ENCODE data around the gene ABHD17B. TPM values are rescaled to one million over a fixed set of nuclear protein-coding genes. Genes with fewer than 3 reads are reported as not detected.

The ABHD17B gene
- total RNA-seq, 1 experiment from 2014 or later: 21.9 TPM

DNA sequence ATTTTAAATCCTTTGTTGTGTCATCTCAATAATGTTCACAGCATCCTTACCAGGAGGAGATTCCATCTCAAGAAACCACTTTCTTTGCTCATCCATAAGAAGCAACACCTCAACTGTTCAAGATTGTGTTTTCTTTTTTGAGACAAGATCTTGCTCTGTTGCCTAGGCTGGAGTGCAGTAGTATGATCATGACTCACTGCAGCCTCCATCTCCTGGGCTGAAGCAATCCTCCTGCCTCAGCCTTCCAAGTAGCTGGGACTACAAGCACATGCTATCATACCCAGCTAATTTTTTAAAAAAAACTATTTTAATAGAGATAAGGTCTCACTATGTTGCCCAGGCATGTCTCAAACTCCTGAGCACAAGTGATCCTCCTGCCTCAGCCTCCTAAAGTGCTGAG, 60.0 kb downstream of the ABHD17B start:
- H3K4me3 ChIP-seq: no peak overlapping the region
- no peak overlapping the region for H3K27ac ChIP-seq
- POLR2A ChIA-PET (ENCODE audit: unreplicated experiment): no interaction called here
- TF ChIP-seq EZH2 (IDR thresholded peaks at IDR 0.05; ENCODE audit: low read depth): no peak
- TF ChIP-seq, protein P1, sequence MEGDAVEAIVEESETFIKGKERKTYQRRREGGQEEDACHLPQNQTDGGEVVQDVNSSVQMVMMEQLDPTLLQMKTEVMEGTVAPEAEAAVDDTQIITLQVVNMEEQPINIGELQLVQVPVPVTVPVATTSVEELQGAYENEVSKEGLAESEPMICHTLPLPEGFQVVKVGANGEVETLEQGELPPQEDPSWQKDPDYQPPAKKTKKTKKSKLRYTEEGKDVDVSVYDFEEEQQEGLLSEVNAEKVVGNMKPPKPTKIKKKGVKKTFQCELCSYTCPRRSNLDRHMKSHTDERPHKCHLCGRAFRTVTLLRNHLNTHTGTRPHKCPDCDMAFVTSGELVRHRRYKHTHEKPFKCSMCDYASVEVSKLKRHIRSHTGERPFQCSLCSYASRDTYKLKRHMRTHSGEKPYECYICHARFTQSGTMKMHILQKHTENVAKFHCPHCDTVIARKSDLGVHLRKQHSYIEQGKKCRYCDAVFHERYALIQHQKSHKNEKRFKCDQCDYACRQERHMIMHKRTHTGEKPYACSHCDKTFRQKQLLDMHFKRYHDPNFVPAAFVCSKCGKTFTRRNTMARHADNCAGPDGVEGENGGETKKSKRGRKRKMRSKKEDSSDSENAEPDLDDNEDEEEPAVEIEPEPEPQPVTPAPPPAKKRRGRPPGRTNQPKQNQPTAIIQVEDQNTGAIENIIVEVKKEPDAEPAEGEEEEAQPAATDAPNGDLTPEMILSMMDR (conservative IDR thresholded peaks at IDR 0.05): no peak
- no peaks in the 10 kb centered on the region for H3K4me1 ChIP-seq (replicated peaks; ENCODE audit: insufficient read depth)
- intact Hi-C loops (cut with micrococcal nuclease; ENCODE audit: unreplicated experiment): no loop called here
- no peaks in the 10 kb centered on the region for H4K20me1 ChIP-seq (ENCODE audit: insufficient read depth)
- no peaks in the 10 kb centered on the region for H3K27me3 ChIP-seq (ENCODE audit: insufficient read depth, low read depth)
- no peaks in the 10 kb centered on the region for H3K79me2 ChIP-seq (ENCODE audit: low read depth)
- no TSS peak for BruUV-seq (replicated peaks)
- no peaks in the 10 kb centered on the region for H3K9me2 ChIP-seq (ENCODE audit: insufficient read depth)
- no peaks in the 10 kb centered on the region for H3K36me3 ChIP-seq (ENCODE audit: low read depth)
- H3K9me3 ChIP-seq (ENCODE audit: insufficient read depth, low read depth): no peaks in the 10 kb centered on the region
- no peak for DNase-seq
- CTCF ChIA-PET: no interaction called here
- no peaks in the 10 kb centered on the region for H3F3A ChIP-seq (ENCODE audit: insufficient read depth, low read depth)
- H2AFZ ChIP-seq: no peak overlapping the region
- no peak overlapping the region for H3K4me2 ChIP-seq

DNA sequence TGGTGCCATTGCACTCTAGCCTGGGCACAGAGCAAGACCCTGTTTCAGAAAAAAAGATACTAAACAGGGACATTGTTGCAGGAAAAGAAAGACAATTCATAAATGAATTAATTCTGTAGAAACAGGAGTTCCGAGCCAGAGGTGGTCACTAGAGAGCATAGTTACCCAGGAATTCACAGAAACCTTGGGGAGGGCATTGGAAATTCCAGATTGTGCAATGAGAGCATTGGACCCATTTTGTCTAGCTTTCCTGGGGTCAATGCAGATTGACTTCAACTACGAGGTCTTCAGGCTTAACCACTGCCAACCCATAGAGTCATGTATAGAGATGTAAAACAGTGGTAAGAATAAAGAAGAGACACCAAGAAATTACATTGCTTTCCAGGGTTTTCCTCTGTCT, 63.1 kb downstream of the ABHD17B start:
- CTCF ChIA-PET: no interaction called here
- no TSS peak for BruUV-seq (replicated peaks)
- H3K4me1 ChIP-seq (replicated peaks; ENCODE audit: insufficient read depth): no peaks in the 10 kb centered on the region
- H3K36me3 ChIP-seq (ENCODE audit: low read depth): no peaks in the 10 kb centered on the region
- POLR2A ChIA-PET (ENCODE audit: unreplicated experiment): no interaction called here
- H4K20me1 ChIP-seq (ENCODE audit: insufficient read depth): no peaks in the 10 kb centered on the region
- intact Hi-C loops (cut with micrococcal nuclease; ENCODE audit: unreplicated experiment): no loop called here
- no peaks in the 10 kb centered on the region for H3K27me3 ChIP-seq (ENCODE audit: insufficient read depth, low read depth)
- DNase-seq: no peak
- H3F3A ChIP-seq (ENCODE audit: insufficient read depth, low read depth): no peaks in the 10 kb centered on the region
- no peak overlapping the region for H2AFZ ChIP-seq
- no peaks in the 10 kb centered on the region for H3K9me2 ChIP-seq (ENCODE audit: insufficient read depth)
- no peak overlapping the region for H3K27ac ChIP-seq
- TF ChIP-seq, protein P1 (conservative IDR thresholded peaks at IDR 0.05): no peak
- no peak for TF ChIP-seq EZH2 (IDR thresholded peaks at IDR 0.05; ENCODE audit: low read depth)
- no peaks in the 10 kb centered on the region for H3K79me2 ChIP-seq (ENCODE audit: low read depth)
- no peak overlapping the region for H3K4me2 ChIP-seq
- H3K4me3 ChIP-seq: no peak overlapping the region
- H3K9me3 ChIP-seq (ENCODE audit: insufficient read depth, low read depth): no peaks in the 10 kb centered on the region

DNA sequence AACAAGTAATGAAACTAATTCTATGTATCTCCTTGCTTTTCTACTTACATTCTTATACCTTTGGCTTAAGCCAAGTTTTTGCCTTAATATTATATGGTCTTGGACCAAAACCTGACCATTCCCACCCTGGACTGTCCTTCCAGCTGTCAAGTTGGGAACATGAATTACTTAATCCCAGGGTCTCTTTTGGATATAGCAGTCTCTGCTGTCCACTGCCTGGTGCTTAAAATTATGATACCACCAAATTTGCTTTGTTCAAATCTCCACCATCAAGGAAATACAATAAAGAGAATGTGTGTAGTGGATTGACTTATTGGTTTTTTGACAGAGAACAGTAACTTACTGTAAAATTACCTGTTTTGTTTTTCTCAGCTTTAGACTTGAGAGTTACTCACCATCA, 66.2 kb downstream of the ABHD17B start:
- ChIA-PET POLR2A (ENCODE audit: unreplicated experiment) (no interaction called here), CTCF (interaction anchor here (0.6 kb wide), 1 partner anchor 732 kb away, joined by 4 read pairs; no protein-coding TSS in a partner anchor)
- H3K27me3 ChIP-seq (ENCODE audit: insufficient read depth, low read depth): no peaks in the 10 kb centered on the region
- no peak overlapping the region for H2AFZ ChIP-seq
- H3F3A ChIP-seq (ENCODE audit: insufficient read depth, low read depth): no peaks in the 10 kb centered on the region
- H3K4me2 ChIP-seq: no peak overlapping the region
- no peaks in the 10 kb centered on the region for H3K79me2 ChIP-seq (ENCODE audit: low read depth)
- no TSS peak for BruUV-seq (replicated peaks)
- H3K36me3 ChIP-seq (ENCODE audit: low read depth): no peaks in the 10 kb centered on the region
- TF ChIP-seq EZH2 (IDR thresholded peaks at IDR 0.05; ENCODE audit: low read depth): no peak
- TF ChIP-seq, protein P1 (conservative IDR thresholded peaks at IDR 0.05): no peak
- no peak overlapping the region for H3K27ac ChIP-seq
- no peaks in the 10 kb centered on the region for H4K20me1 ChIP-seq (ENCODE audit: insufficient read depth)
- intact Hi-C loops (cut with micrococcal nuclease; ENCODE audit: unreplicated experiment): no loop called here
- no peak overlapping the region for H3K4me3 ChIP-seq
- no peaks in the 10 kb centered on the region for H3K9me2 ChIP-seq (ENCODE audit: insufficient read depth)
- no peaks in the 10 kb centered on the region for H3K9me3 ChIP-seq (ENCODE audit: insufficient read depth, low read depth)
- no peak for DNase-seq
- no peaks in the 10 kb centered on the region for H3K4me1 ChIP-seq (replicated peaks; ENCODE audit: insufficient read depth)
